Astrocyte (in vitro differentiated cells and primary cell): Measurements from ENCODE around the gene CDK9. TPM values are rescaled to one million over a fixed set of nuclear protein-coding genes. Genes with fewer than 3 reads are reported as not detected.

Experiments used
- DNase-seq: peaks from one replicate; pipeline ENCODE4 v3.0.0-alpha.2; 2010; ENCODE audit warnings: low read depth
- FAIRE-seq: peaks from 2 replicates; lab custom pipeline; 2011; peaks lifted over from hg19 to GRCh38; lab: Jason Lieb, UNC
- H2AFZ ChIP-seq: 2 replicates; pipeline ENCODE4 v1.6.0; 2012; ENCODE audit warnings: low read depth, low read length, inconsistent platforms
- H3K27ac ChIP-seq: 2 replicates; pipeline ENCODE4 v1.5.1; 2011; ENCODE audit warnings: low read depth, low read length, inconsistent platforms
- H3K27me3 ChIP-seq: 2 replicates; pipeline ENCODE4 v1.6.0; 2011; ENCODE audit warnings: low read length, inconsistent platforms; ENCODE audit not compliant: insufficient read depth
- H3K36me3 ChIP-seq: 2 replicates; pipeline ENCODE4 v1.5.1; 2011; ENCODE audit warnings: low read length, inconsistent platforms; ENCODE audit not compliant: insufficient read depth
- H3K4me1 ChIP-seq: 2 replicates; pipeline ENCODE4 v1.5.1; 2011; ENCODE audit warnings: low read length, inconsistent platforms; ENCODE audit not compliant: insufficient read depth
- H3K4me2 ChIP-seq: 2 replicates; pipeline ENCODE4 v1.6.0; 2012; ENCODE audit warnings: low read length, inconsistent platforms
- H3K4me3 ChIP-seq: 2 replicates; pipeline ENCODE4 v1.5.1; 2011; ENCODE audit warnings: low read depth, mild to moderate bottlenecking, low read length, inconsistent platforms; ENCODE audit not compliant: insufficient read depth
- H3K79me2 ChIP-seq: 2 replicates; pipeline ENCODE4 v1.6.0; 2012; ENCODE audit warnings: mild to moderate bottlenecking, low read length, inconsistent platforms; ENCODE audit not compliant: insufficient read depth
- H3K9ac ChIP-seq: 2 replicates; pipeline ENCODE4 v1.6.0; 2012; ENCODE audit warnings: mild to moderate bottlenecking, low read length, inconsistent platforms
- H3K9me3 ChIP-seq: 2 replicates; pipeline ENCODE4 v1.5.1; 2012; ENCODE audit warnings: low read depth, mild to moderate bottlenecking, low read length, inconsistent platforms; ENCODE audit not compliant: insufficient read depth
- H4K20me1 ChIP-seq: 2 replicates; pipeline ENCODE4 v1.6.0; 2012; ENCODE audit warnings: low read length, inconsistent platforms; ENCODE audit not compliant: insufficient read depth
- H3K27ac Mint-ChIP-seq: one replicate; pipeline ENCODE4 v1.8.0; 2021; ENCODE audit warnings: mild to moderate bottlenecking, mixed read lengths; ENCODE audit not compliant: unreplicated experiment
- H3K27me3 Mint-ChIP-seq: one replicate; pipeline ENCODE4 v1.8.0; 2021; ENCODE audit warnings: low read depth, mixed read lengths; ENCODE audit not compliant: unreplicated experiment
- H3K36me3 Mint-ChIP-seq: one replicate; pipeline ENCODE4 v1.8.0; 2021; ENCODE audit warnings: low read depth, mixed read lengths; ENCODE audit not compliant: unreplicated experiment
- H3K4me1 Mint-ChIP-seq: one replicate; pipeline ENCODE4 v1.8.0; 2021; ENCODE audit warnings: low read depth, mixed read lengths; ENCODE audit not compliant: unreplicated experiment
- H3K4me3 Mint-ChIP-seq: one replicate; pipeline ENCODE4 v1.8.0; 2021; ENCODE audit warnings: mild to moderate bottlenecking, moderate library complexity, mixed read lengths; ENCODE audit not compliant: unreplicated experiment
- H3K9me3 Mint-ChIP-seq: one replicate; pipeline ENCODE4 v1.8.0; 2021; ENCODE audit warnings: mild to moderate bottlenecking, mixed read lengths; ENCODE audit not compliant: unreplicated experiment
- EZH2 ChIP-seq: IDR thresholded peaks from 2 replicates; pipeline ENCODE4 v1.6.1; 2012; ENCODE audit warnings: mild to moderate bottlenecking, low read length, inconsistent platforms; ENCODE audit not compliant: insufficient read depth
- total RNA-seq: library from RNA; stranded (reverse); gene quantifications from 2 replicates; pipeline ENCODE4 v1.2.1, GENCODE V29; 2021
- TF ChIP-seq, protein P1 (sequence below): IDR thresholded peaks from 2 replicates; pipeline ENCODE4 v1.5.1; 2011; ENCODE audit warnings: low read depth, mild to moderate bottlenecking, inconsistent platforms, low read length, moderate library complexity; ENCODE audit not compliant: insufficient read depth

CDK9 gene
- total RNA-seq, 1 donor from 2014 or later, result 71.7 TPM

DNA sequence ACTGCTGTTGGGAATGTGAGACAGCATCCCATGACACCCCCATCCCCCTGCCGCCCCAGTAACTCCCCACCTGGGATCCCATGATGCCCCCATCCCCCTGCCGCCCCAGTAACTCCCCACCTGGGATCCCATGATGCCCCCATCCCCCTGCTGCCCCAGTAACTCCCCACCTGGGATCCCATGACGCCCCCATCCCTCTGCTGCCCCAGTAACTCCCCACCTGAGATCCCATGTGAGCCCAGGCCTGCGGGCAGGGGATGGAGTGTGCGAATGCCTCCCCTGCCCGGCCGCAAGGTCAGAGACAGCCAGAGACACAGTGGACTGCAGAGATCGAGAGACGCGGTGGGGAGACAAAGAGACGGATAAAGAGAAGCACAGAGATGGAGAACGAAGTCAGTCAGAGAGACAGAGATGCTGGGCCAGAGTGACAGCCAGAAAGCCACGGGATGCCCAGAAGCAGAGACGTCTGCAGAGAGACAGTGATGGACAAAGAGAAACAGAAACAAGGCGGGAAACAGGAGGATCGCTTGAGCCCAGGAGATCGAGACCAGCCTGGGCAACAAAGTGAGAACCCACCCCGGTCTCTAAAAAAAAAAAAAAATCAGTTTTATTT, 8.4 kb upstream of the CDK9 start:
- H3K27ac Mint-ChIP-seq, result no peak overlapping the region
- H3K79me2 ChIP-seq, result no peaks in the 10 kb centered on the region
- no peaks in the 10 kb centered on the region for H3K27me3 ChIP-seq
- no peak overlapping the region for H3K4me2 ChIP-seq
- no peaks in the 10 kb centered on the region for H3K36me3 Mint-ChIP-seq
- H3K9me3 Mint-ChIP-seq, result no peaks in the 10 kb centered on the region
- H3K4me3 ChIP-seq, result no peak overlapping the region
- TF ChIP-seq, protein P1, sequence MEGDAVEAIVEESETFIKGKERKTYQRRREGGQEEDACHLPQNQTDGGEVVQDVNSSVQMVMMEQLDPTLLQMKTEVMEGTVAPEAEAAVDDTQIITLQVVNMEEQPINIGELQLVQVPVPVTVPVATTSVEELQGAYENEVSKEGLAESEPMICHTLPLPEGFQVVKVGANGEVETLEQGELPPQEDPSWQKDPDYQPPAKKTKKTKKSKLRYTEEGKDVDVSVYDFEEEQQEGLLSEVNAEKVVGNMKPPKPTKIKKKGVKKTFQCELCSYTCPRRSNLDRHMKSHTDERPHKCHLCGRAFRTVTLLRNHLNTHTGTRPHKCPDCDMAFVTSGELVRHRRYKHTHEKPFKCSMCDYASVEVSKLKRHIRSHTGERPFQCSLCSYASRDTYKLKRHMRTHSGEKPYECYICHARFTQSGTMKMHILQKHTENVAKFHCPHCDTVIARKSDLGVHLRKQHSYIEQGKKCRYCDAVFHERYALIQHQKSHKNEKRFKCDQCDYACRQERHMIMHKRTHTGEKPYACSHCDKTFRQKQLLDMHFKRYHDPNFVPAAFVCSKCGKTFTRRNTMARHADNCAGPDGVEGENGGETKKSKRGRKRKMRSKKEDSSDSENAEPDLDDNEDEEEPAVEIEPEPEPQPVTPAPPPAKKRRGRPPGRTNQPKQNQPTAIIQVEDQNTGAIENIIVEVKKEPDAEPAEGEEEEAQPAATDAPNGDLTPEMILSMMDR, result no peak
- TF ChIP-seq EZH2, result no peak
- no peaks in the 10 kb centered on the region for H3K9me3 ChIP-seq
- no peak for DNase-seq
- H3K27me3 Mint-ChIP-seq, result peaks cover 7% of the 10 kb centered on the region
- no peaks in the 10 kb centered on the region for H3K36me3 ChIP-seq
- H2AFZ ChIP-seq, result no peak overlapping the region
- H3K27ac ChIP-seq, result no peak overlapping the region
- FAIRE-seq, result no peak
- no peak overlapping the region for H3K4me3 Mint-ChIP-seq
- no peak overlapping the region for H3K9ac ChIP-seq
- H3K4me1 ChIP-seq, result no peaks in the 10 kb centered on the region
- H3K4me1 Mint-ChIP-seq, result no peaks in the 10 kb centered on the region
- no peaks in the 10 kb centered on the region for H4K20me1 ChIP-seq

DNA sequence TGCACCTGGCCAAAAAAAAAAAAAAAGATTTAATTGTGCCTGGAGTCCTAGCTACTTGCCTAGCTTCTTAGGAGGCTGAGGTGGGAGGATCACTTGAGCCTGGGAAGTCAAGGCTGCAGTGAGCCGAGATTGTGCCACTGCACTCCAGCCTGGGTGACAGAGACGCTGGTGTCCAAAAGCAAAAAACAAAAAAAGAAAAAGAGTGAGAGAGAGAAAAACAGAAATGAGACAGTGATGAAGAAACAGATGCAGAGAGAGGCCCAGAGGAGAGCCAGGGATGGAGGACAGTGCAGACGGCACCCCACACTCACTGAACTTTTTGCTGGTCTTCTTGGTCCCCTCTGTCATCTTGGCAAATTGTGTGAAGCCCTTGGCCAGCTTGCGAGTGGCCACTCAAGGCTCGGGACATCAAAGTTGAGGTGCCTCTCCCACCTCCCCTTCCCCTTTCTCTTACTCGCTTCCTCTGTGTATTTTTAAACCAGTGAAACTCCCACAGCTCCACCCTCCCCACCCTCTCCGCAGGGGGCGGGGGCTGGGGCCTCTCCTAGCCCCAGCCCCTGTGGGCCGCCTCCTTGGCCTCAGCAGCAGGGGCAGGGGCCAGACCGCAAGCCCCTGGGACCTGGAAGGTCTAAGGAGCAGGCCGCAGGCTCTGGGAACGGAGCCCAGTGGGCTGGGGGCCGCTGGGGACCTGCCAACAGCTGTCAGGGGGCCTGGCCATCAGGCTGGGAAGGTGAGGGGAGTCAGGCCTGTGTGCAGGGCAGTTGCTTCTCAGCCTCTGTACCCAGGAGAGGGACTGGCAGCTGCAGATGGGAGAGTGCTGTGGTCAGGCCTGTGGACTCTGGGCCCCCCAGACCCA, 7.3 kb upstream of the CDK9 start, which contains the start of gene SH2D3C:
Gene SH2D3C, minus strand, starts transcription at position 387 of the 856 bp plus-strand sequence. Its CDS starts 39 bp downstream, at position 348.
- Mint-ChIP-seq H3K4me1 (no peaks in the 10 kb centered on the region), H3K27ac (no peak within 1 kb of the TSS), H3K9me3 (no peaks in the 10 kb centered on the region), H3K27me3 (peaks cover 9% of the 10 kb centered on the region), H3K4me3 (no peak within 1 kb of the TSS), H3K36me3 (no peaks in the 10 kb centered on the region)
- FAIRE-seq (no peak), DNase-seq (no peak)
- Histone ChIP-seq H3K4me2 (no peak within 1 kb of the TSS), H3K27me3 (no peaks in the 10 kb centered on the region), H3K9me3 (no peaks in the 10 kb centered on the region), H3K4me1 (no peaks in the 10 kb centered on the region), H3K9ac (no peak within 1 kb of the TSS), H4K20me1 (no peaks in the 10 kb centered on the region), H3K79me2 (no peaks in the 10 kb centered on the region), H3K36me3 (no peaks in the 10 kb centered on the region), H3K27ac (no peak within 1 kb of the TSS), H2AFZ (no peak within 1 kb of the TSS), H3K4me3 (no peak within 1 kb of the TSS)
- no peak for TF ChIP-seq EZH2
- TF ChIP-seq, protein P1, result no peak
